Middle frontal gyrus (tissue), 1 donor: ENCODE data around the gene ANKRD13D.

Experiments
- DNase-seq: peaks from one replicate; pipeline ENCODE4 v3.0.0-alpha.2; 2015; ENCODE audit warnings: low spot score; ENCODE audit errors: extremely low spot score

Gene ANKRD13D

GRCh38 chr11:67285541-67286498, 3.3 kb upstream of the ANKRD13D start:
- no peak for DNase-seq

- no peak for DNase-seq
Measured at GRCh38 chr11:67286621-67287333, 2.3 kb upstream of the ANKRD13D start.

- DNase-seq = no peak
Measured at GRCh38 chr11:67287355-67288197, 1.5 kb upstream of the ANKRD13D start.

- DNase-seq = no peak
Measured at GRCh38 chr11:67288198-67288451, 978 bp upstream of the ANKRD13D start.

GRCh38 chr11:67288452-67289225, 464 bp upstream of the ANKRD13D start:
- DNase-seq = peak; percentile 71

GRCh38 chr11:67289651-67290479, 762 bp downstream of the ANKRD13D start:
- DNase-seq = no peak

- DNase-seq = no peak
Measured at GRCh38 chr11:67290801-67291200, 1.7 kb downstream of the ANKRD13D start.

- DNase-seq = no peak
Measured at GRCh38 chr11:67291481-67292381, 2.6 kb downstream of the ANKRD13D start.

GRCh38 chr11:67292671-67293070, 3.6 kb downstream of the ANKRD13D start:
- no peak for DNase-seq

- no peak for DNase-seq
Measured at GRCh38 chr11:67293090-67293489, 4.0 kb downstream of the ANKRD13D start.

GRCh38 chr11:67295846-67296245, 6.7 kb downstream of the ANKRD13D start:
- DNase-seq = no peak

GRCh38 chr11:67298786-67299185, 9.7 kb downstream of the ANKRD13D start:
- no peak for DNase-seq

GRCh38 chr11:67299471-67300191, 10.5 kb downstream of the ANKRD13D start:
- no peak for DNase-seq

- no peak for DNase-seq
Measured at GRCh38 chr11:67300256-67300755, 11.2 kb downstream of the ANKRD13D start.

- no peak for DNase-seq
Measured at GRCh38 chr11:67300756-67301312, 11.7 kb downstream of the ANKRD13D start.

GRCh38 chr11:67301313-67301921, 12.3 kb downstream of the ANKRD13D start:
- DNase-seq = no peak

- no peak for DNase-seq
Measured at GRCh38 chr11:67301951-67302516, 12.9 kb downstream of the ANKRD13D start.
